ENCODE data around the gene FH. TPM values are rescaled to one million over a fixed set of nuclear protein-coding genes. Genes with fewer than 3 reads are reported as not detected.
A peak's percentile ranks its signal among the peaks of the same experiment; 100 is the strongest.

FH gene
- polyA plus RNA-seq, 5 donors, result 51.9 to 65.7 (median 52.3) TPM

GRCh38 chr1:241531195-241532161 lies 11.9 kb upstream of the FH start:
- DNase-seq, result peak; percentile 55 to 66

DNA sequence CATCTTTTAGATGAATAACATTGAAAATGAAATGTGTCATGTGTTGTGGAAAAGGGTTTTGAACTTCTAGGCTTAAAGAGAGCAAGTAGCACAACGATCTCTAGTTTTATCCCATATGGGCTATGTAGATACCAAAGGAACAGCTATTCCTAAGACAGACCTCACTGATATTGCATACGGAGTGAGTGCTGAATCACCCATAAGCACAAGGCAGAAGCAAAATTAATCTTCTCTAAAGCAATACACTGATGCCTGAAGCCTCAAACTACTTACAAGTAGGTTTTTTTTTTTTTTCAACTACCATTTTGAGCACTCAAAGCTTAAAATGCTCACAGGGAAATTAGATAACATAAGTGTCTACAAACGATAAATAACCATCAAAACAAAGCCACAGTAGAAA lies 7.6 kb upstream of the FH start:
- no peak for DNase-seq

DNA sequence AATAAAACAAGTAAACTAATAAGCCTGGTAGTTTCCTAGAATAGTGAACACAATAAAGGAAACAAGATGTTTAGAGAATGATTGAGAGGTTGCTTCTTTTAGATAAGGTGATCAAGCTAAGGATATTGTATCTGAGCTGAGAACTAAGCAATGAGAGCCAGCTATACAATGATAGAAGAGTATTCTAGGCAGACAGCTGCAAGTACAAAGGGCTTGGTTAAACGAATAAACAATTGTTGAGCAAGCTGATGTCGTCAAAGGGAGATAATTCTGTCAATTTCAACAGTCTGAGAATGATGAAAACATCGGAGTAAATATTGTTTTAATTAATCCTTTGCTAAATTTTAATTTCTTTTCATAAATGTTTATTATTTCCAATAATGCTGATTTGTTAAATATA lies 5.5 kb upstream of the FH start:
- DNase-seq, result no peak

DNA sequence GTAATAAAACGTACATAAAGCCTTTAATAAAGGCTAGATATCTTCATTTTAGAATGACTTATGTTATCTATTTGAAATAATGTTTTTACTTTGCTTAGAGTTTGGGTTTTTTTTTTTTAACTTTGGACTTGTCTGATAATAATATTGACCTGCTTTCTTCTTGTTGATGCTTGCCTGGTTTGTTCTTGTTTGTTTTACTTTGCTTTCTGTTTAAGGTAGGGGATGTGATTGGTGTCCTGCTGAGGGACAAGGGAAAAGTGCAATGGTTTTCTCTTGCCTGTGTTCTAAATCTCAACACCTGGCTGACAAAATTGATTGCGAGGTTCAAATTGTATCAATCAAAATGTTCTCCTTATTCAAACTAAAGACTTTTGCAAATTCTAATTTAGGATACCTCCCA lies 2.2 kb upstream of the FH start:
- DNase-seq, result no peak

GRCh38 chr1:241520080-241520465 lies 518 bp upstream of the FH start:
- no peak for DNase-seq

- DNase-seq, result no peak
Observed at GRCh38 chr1:241518476-241519307, 863 bp downstream of the FH start.

DNA sequence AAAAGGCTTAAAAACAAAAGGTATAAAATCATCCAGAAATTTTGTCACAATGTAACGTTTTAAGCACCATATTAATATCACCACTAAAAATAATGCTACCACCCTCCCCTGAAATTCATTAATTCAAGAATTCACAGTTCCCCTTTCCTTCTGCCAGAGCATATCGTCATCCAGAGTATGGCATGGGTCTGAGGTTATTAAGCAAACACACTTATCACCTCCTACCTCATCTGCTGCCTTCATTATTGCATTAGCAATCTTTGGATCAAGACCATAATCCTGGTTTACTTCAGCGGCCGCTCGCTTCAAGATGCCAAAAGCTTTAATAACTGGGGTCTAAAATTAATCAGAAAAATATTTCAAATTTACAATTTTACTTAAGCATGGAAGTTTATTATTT lies 6.2 kb downstream of the FH start:
- DNase-seq, result no peak

DNA sequence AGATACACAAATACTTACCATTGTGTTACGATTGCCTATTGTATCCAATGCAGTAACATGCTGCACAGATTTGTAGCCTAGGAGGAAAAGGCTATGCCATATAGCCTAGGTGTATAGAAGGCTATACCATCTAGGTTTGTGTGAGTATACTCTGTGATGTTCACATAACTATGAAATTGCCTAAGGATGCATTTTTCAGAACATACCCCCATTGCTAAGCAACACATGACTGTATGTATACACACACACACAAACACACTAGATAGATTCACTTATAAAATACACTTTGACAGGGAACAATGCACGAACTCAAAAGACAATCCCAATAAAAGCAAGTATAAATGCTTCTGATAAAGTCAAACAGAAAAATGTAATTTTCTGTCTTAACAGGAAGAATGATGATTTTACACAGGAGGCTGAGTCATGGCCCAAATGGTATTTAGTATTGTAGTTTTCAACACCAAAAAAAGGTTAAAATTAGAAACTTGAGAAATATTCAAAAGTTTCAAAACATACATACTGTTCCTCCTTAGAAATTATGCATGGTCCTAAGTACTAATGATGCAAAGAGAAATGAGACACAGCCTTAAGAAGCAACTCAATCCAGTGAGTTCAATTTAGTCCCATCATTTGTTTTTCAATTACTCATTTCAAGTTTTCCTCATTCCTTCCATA lies 12.2 kb downstream of the FH start:
- no peak for DNase-seq

DNA sequence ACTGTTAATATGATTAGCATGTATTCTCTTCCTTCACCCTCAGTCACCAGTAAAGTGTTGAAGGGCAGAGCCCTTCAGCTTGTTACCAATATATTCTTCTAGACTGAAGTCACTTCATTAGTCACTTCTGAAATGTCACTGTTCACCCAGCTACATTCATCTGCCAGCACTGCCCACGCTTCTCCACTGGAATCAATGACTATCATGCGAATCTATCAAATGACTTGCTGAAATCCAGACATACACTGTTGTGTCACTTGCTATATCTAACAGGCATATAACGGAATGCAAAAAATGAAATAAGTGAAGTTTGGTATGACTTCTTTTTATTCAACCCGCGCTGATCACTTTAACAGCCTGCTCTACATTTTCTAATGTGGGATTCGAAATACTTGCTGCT lies 16.1 kb downstream of the FH start:
- DNase-seq, result no peak

- DNase-seq, result peak; percentile 1 to 8
Observed at GRCh38 chr1:241499910-241500309, 19.6 kb downstream of the FH start.

DNA sequence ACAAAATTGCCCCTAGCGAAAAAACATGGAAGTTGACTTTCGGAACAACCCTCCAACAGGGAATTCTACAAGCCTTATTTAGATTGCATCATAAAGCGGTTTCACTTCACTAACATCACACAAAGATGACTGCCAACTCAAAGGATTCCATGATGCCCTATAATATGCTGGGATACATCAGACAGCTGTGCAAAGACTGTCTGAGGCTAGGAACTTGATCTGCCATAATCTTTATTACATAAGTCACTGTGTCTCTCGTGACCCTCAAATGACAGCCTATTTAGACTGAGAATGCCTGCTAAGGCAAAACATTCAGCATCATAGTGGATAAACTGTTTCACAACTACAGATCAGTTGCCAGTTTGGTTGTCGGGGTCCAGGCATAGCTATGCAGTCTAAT lies 23.8 kb downstream of the FH start:
- DNase-seq, result peak; percentile 21 to 35

DNA sequence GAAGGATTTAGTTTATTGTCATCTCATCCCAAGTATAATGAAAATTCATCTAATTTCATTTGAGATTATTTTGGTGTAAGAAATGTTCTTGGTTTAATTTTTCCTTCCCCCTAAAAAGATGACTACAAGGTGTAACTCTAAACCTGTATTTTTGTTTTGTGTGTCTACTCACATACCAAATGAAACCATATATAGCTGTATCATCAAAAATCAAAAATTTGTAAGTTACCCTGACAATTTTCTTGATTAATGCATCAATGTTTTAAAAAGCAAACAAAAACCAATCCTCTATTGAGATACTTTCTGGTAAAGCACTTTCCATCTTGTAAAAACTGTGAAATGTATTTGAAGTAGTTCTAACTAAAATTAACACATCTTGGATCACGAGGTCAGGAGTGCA lies 30.8 kb downstream of the FH start:
- DNase-seq, result no peak

GRCh38 chr1:241485554-241485992 lies 34.0 kb downstream of the FH start:
- DNase-seq, result no peak

DNA sequence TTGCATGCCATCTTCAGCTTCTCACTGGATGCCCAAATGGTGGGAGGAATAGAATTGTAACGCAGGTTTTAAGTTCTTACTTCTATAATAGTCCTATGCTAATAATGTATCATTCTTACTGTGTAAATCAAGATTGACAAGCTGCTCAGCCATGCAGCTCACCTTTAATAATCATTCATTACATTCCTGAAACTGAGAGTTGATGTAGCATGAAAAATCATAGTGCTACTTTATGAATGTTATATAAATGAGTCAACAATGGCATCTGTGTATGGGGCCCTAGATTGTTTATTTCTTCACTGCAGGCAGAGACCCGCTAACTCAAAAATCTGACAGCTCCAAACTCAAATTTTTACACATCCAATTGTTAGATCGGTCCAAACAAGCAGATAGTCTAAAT lies 34.4 kb downstream of the FH start:
- DNase-seq, result no peak

DNA sequence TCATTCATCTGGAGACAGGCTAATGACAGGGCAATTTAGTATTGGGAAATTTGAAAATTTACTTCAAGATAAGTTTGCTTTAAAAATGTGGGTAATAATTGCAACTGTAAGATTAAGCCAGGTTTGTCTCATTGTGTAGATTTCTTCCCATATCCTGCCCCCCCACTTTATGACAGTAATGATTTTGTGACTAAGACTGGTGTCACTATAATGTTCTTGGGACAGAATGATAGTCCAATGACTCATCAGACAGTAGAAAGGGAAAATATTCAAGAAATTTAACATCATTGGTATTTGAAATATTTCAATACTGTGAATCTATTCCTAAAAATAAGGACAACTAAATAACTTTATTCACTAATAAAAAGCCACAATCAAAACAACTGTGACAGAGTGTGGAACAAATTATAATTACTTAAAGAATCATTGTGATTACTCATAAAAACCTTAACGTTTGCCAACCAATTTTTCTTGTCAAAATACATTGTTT lies 36.7 kb downstream of the FH start:
- no peak for DNase-seq

DNA sequence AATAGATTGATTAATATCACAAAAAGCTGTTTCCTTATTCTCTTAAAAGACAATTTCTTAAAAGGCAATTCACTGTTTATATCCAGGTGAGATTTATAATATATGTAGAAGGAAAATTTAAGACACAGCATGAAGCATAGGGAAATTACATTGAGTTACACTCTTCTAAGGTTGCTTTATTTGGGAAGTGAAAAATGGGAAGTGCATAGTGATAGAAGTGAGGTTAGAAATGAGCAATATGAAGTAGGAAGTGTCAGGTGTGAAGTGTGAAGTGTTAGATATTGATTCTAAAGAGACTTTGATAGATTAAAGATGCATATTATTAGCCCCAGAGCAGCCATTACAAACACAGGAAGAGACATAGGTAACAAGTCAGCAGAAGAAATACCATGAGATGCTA lies 40.3 kb downstream of the FH start:
- no peak for DNase-seq

DNA sequence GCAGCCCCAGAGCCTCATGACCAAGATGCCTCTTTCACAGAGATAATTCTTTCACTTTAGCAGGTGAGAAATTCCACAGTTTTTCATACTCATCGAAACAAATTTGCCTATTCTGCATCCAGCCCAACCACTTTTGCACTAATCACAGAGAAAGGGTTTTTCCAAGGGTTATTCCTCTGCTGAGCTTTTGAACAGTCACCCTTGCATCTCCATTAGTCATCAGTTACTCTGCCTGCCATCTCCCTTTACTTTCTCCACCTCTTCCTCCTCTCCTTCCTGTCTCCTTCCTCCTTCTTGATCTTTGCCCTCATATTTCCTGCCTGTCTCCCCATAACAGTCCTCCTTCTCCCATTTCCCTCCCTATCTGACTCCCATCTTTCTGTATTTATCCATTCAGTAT lies 43.9 kb downstream of the FH start:
- no peak for DNase-seq

- no peak for DNase-seq
Observed at GRCh38 chr1:241473026-241473425, 46.5 kb downstream of the FH start.

DNA sequence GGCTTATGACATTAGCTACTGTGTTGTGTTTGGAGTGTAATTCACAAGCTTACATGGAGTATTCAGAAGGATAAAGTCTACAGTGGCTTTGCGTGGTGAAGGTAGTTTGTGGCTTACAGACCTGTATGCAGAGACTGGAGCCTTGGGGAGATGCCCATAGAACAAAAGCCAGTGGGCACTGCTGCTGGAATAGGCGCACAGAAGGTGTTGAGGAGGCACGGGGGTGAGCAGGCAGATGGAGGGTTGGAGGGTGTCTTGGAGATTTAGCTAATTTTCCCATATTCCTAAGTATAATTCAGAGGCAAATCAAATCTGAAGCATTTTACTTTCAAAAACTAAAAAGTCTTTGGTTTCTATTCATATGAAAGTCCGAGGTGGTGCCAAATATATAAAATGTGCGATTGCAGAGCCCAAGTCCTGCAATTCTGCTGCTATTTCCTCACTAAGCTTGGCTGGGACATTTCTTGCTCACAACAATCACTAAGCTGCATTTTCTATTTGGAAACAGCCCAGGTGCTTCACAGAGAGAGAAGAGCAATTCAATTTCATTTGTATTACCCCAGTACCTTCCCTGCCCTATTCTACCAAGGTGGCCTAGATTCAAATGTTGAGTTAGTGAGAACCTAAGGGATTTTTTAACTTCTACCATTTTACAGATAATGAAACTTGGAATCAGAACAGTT lies 48.5 kb downstream of the FH start:
- DNase-seq, result no peak

- DNase-seq, result peak in 1 of 2 donors; percentile 11
Observed at GRCh38 chr1:241470361-241470760, 49.2 kb downstream of the FH start.

- no peak for DNase-seq
Observed at GRCh38 chr1:241465673-241466072, 53.9 kb downstream of the FH start.

DNA sequence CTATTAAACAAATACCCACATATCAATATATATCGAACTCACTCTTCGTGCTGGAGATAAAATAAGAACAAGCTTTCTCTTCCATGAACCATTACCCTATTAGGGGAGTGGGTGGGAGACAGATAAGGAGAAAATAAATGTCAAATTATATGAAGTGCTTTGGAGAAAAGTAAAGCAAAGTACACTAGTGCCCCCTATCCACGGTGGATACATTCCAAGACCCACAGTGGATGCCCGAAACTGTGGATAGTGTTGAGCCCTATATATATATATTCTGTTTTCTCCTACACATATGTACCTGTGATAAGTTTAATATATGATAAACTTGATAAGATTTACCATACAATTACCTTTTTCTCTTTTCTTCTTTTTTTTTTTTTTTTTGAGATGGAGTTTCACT lies 54.6 kb downstream of the FH start:
- DNase-seq, result no peak

Data from right lung (tissue), 5 donors.